Endothelial cell of umbilical vein (primary cell): Measurements from ENCODE around the gene TMTC4. TPM values are rescaled to one million over a fixed set of nuclear protein-coding genes. Genes with fewer than 3 reads are reported as not detected.

Source experiments
- BruUV-seq: library from RNA; stranded (reverse); fragments of 400-500 nt; replicated peaks from 2 replicates; lab custom pipeline; 2021; lab: Mats Ljungman, UMichigan
- CTCF ChIA-PET: fragments of 300-600, 350-600 bp; sonication (Branson Sonifier 250); formaldehyde crosslinking; loops from one replicate; lab custom pipeline; 2021; ENCODE audit warnings: antibody characterized with exemption, inconsistent platforms; lab: Charles Lee
- POLR2A ChIA-PET: fragments of 300-600, 350-600 bp; sonication (Branson Sonifier 250); formaldehyde crosslinking; loops from one replicate; lab custom pipeline; 2021; ENCODE audit warnings: antibody characterized with exemption, inconsistent platforms; lab: Charles Lee
- DNase-seq: peaks from one replicate; pipeline ENCODE4 v3.0.0-alpha.2; 2011; ENCODE audit warnings: low read depth, low spot score
- FAIRE-seq: peaks from 2 replicates; lab custom pipeline; 2011; peaks lifted over from hg19 to GRCh38; lab: Jason Lieb, UNC
- H2AFZ ChIP-seq: 2 replicates; pipeline ENCODE4 v1.6.0; 2012; ENCODE audit warnings: low read depth, low read length, control low read depth, inconsistent platforms
- H3K27ac ChIP-seq: 2 replicates; pipeline ENCODE4 v1.5.1; 2011; ENCODE audit warnings: low read depth, mild to moderate bottlenecking, control low read depth, low read length, moderate library complexity; ENCODE audit not compliant: insufficient read depth
- H3K27me3 ChIP-seq, 2 experiments: 2 replicates each; pipeline versions ENCODE4 v1.6.0 to v1.6.1; 2011; ENCODE audit warnings: low read length in 2 of 2, mixed read lengths in 1 of 2; ENCODE audit not compliant: control insufficient read depth in 2 of 2, insufficient read depth in 2 of 2
- H3K36me3 ChIP-seq, 2 experiments: 2 replicates in 1 of 2; 3 replicates in 1 of 2; pipeline ENCODE4 v1.5.1; 2011; ENCODE audit warnings: low read length in 2 of 2, mild to moderate bottlenecking in 1 of 2, moderate library complexity in 1 of 2; ENCODE audit not compliant: control insufficient read depth in 2 of 2, insufficient read depth in 2 of 2; ENCODE audit errors: extremely low read depth in 1 of 2
- H3K4me1 ChIP-seq: 3 replicates; pipeline ENCODE4 v1.5.1; 2011; ENCODE audit warnings: mild to moderate bottlenecking, low read length; ENCODE audit not compliant: control insufficient read depth, insufficient read depth; ENCODE audit errors: extremely low read depth
- H3K4me2 ChIP-seq: 2 replicates; pipeline ENCODE4 v1.6.1; 2011; ENCODE audit warnings: low read length, control low read depth, mixed read lengths; ENCODE audit not compliant: insufficient read depth
- H3K4me3 ChIP-seq, 3 experiments: fragments of 200-600 bp in 1 of 3; sonication (generic), shearing (Covaris generic) in 1 of 3; replicated peaks in 1 of 3; 2 replicates each; pipeline ENCODE4 v1.5.1; 2011 to 2016; ENCODE audit warnings: control low read depth in 3 of 3, low read length in 3 of 3, mild to moderate bottlenecking in 2 of 3, inconsistent platforms in 1 of 3, low read depth in 1 of 3, moderate library complexity in 1 of 3; ENCODE audit not compliant: insufficient read depth in 1 of 3
- H3K79me2 ChIP-seq: 2 replicates; pipeline ENCODE4 v1.6.0; 2012; ENCODE audit warnings: low read length, inconsistent platforms; ENCODE audit not compliant: control insufficient read depth, insufficient read depth
- H3K9ac ChIP-seq: replicated peaks from 2 replicates; pipeline ENCODE3; 2011; ENCODE audit warnings: low read length, control low read depth; ENCODE audit not compliant: insufficient read depth; ENCODE audit errors: extremely low read depth
- H3K9me1 ChIP-seq: replicated peaks from 3 replicates; pipeline ENCODE4 v1.6.0; 2011; ENCODE audit warnings: mild to moderate bottlenecking, low read length; ENCODE audit not compliant: control insufficient read depth, insufficient read depth; ENCODE audit errors: extremely low read depth
- H3K9me3 ChIP-seq: replicated peaks from 2 replicates; pipeline ENCODE4 v1.5.1; 2012; ENCODE audit warnings: low read length, inconsistent platforms; ENCODE audit not compliant: control insufficient read depth, insufficient read depth
- H4K20me1 ChIP-seq: replicated peaks from 2 replicates; pipeline ENCODE3; 2011; ENCODE audit warnings: mild to moderate bottlenecking, low read length; ENCODE audit not compliant: control insufficient read depth, insufficient read depth; ENCODE audit errors: extremely low read depth
- EZH2 ChIP-seq: IDR thresholded peaks from 2 replicates; pipeline ENCODE4 v1.6.1; 2012; ENCODE audit warnings: borderline replicate concordance, low read depth, mild to moderate bottlenecking, moderate library complexity, low read length, inconsistent platforms; ENCODE audit not compliant: severe bottlenecking
- FOS ChIP-seq: IDR thresholded peaks from 2 replicates; pipeline ENCODE4 v1.6.1; 2011; ENCODE audit warnings: mild to moderate bottlenecking, low read length, moderate library complexity, borderline replicate concordance; ENCODE audit not compliant: insufficient read depth
- GATA2 ChIP-seq: IDR thresholded peaks from 2 replicates; pipeline ENCODE4 v1.7.0; 2011; ENCODE audit warnings: low read depth, mild to moderate bottlenecking, moderate library complexity, mixed read lengths, low read length; ENCODE audit not compliant: insufficient read length, insufficient read depth
- JUN ChIP-seq: IDR thresholded peaks from 2 replicates; pipeline ENCODE4 v1.6.1; 2011; ENCODE audit warnings: borderline replicate concordance, low read depth; ENCODE audit not compliant: insufficient read length, insufficient read depth
- MYC ChIP-seq: IDR thresholded peaks from one replicate; pipeline ENCODE4 v1.6.1; 2011; ENCODE audit warnings: mild to moderate bottlenecking, low read depth, low read length
- POLR2A ChIP-seq: IDR thresholded peaks from 2 replicates; pipeline ENCODE4 v1.6.1; 2012; ENCODE audit warnings: low read depth, mild to moderate bottlenecking, control low read depth, low read length
- POLR2AphosphoS5 ChIP-seq: IDR thresholded peaks from 2 replicates; pipeline ENCODE4 v1.6.1; 2012; ENCODE audit warnings: low read depth, mild to moderate bottlenecking, control low read depth, low read length, moderate library complexity; ENCODE audit not compliant: insufficient read depth
- dilution Hi-C: fragments of 300-500 bp; cut with MboI; formaldehyde crosslinking; loops from one replicate; pipeline ENCODE4 v1.15.0; 2019; ENCODE audit warnings: low sequenced_read_pairs; ENCODE audit not compliant: extremely low pct_ligation_motif_present
- intact Hi-C: fragments of 100-400 bp; cut with micrococcal nuclease; formaldehyde crosslinking; loops from one replicate; pipeline ENCODE4 v1.10.0; 2022
- polyA plus RNA-seq, 4 experiments: library from polyadenylated mRNA; depleted of rRNA in 3 of 4; stranded (reverse) in 3 of 4; unstranded in 1 of 4; fragments of >200 nt; gene quantifications; 2 replicates each; pipeline versions ENCODE4 v1.2.1 to v1.2.3, GENCODE V29; 2011 to 2012; ENCODE audit warnings: missing spikeins in 1 of 4
- total RNA-seq: library from RNA; stranded (reverse); gene quantifications from 2 replicates; pipeline ENCODE4 v1.2.3, GENCODE V29; 2021
- TF ChIP-seq, protein P1 (sequence below), 2 donors: IDR thresholded peaks; 1 replicate in 1 of 2; 2 replicates in 1 of 2; pipeline ENCODE4 v1.5.1; 2011; ENCODE audit warnings: low read length in 2 of 2, mild to moderate bottlenecking in 2 of 2, moderate library complexity in 2 of 2, control low read depth in 1 of 2, inconsistent platforms in 1 of 2, low read depth in 1 of 2; ENCODE audit not compliant: insufficient read depth in 1 of 2; ENCODE audit errors: extremely low read depth in 1 of 2
- TF ChIP-seq, protein P2 (sequence below): IDR thresholded peaks from 2 replicates; pipeline ENCODE4 v1.6.1; 2011; ENCODE audit not compliant: insufficient read depth, insufficient read length

The TMTC4 gene
- total and polyA plus RNA-seq, 2 donors (not counting 3 experiments of a cell fraction or from before 2014, with no cell fraction given) = 24.6 to 31.9 TPM

DNA sequence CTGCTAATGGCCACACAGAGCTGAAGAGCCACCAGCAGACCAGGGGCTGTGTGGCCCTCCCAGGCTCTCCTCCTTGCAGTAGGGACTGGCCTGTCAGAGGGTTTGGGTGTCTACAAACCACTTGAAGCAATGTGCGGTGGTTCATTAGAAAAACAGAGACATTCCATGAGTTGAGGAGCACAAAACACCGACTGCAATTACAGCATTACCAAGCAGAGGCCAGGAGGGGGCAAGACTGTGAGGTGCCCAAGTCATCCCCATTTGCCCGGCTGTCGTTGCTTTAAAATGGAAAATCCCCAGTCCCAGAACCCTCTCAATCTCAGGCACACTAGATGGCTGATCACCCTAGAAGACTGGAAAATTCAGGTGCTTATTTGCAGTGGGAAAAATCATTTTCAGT is 15.0 kb downstream of the TMTC4 start:
- no peak overlapping the region for H3K9ac ChIP-seq
- no peaks in the 10 kb centered on the region for H3K9me3 ChIP-seq
- H3K9me1 ChIP-seq = no peaks in the 10 kb centered on the region
- H2AFZ ChIP-seq = no peak overlapping the region
- TF ChIP-seq GATA2 = no peak
- TF ChIP-seq, protein P1, sequence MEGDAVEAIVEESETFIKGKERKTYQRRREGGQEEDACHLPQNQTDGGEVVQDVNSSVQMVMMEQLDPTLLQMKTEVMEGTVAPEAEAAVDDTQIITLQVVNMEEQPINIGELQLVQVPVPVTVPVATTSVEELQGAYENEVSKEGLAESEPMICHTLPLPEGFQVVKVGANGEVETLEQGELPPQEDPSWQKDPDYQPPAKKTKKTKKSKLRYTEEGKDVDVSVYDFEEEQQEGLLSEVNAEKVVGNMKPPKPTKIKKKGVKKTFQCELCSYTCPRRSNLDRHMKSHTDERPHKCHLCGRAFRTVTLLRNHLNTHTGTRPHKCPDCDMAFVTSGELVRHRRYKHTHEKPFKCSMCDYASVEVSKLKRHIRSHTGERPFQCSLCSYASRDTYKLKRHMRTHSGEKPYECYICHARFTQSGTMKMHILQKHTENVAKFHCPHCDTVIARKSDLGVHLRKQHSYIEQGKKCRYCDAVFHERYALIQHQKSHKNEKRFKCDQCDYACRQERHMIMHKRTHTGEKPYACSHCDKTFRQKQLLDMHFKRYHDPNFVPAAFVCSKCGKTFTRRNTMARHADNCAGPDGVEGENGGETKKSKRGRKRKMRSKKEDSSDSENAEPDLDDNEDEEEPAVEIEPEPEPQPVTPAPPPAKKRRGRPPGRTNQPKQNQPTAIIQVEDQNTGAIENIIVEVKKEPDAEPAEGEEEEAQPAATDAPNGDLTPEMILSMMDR (IDR thresholded peaks at IDR 0.05; ENCODE audit: extremely low read depth in 1 of 2, insufficient read depth in 1 of 2, low read depth in 1 of 2, low read length in 2 of 2) = no peak
- TF ChIP-seq JUN = no peak
- no peak for TF ChIP-seq FOS
- no peak for TF ChIP-seq MYC
- TF ChIP-seq POLR2AphosphoS5 = no peak
- TF ChIP-seq POLR2A = no peak
- no peak for TF ChIP-seq EZH2
- TF ChIP-seq, protein P2, sequence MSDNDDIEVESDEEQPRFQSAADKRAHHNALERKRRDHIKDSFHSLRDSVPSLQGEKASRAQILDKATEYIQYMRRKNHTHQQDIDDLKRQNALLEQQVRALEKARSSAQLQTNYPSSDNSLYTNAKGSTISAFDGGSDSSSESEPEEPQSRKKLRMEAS = no peak
- no peaks in the 10 kb centered on the region for H3K79me2 ChIP-seq
- BruUV-seq = no TSS peak
- no peak overlapping the region for H3K4me3 ChIP-seq
- CTCF ChIA-PET = interaction anchor here (0.9 kb wide), 2 partner anchors 27 to 57 kb away, joined by 3 to 4 read pairs; no protein-coding TSS in a partner anchor
- H3K4me2 ChIP-seq = no peak overlapping the region
- no peaks in the 10 kb centered on the region for H3K27me3 ChIP-seq
- intact Hi-C loops = no loop called here
- peaks cover 5% of the 10 kb centered on the region for H3K4me1 ChIP-seq
- no peak for DNase-seq
- peaks cover 16 to 29% of the 10 kb centered on the region in 2 experiments for H3K36me3 ChIP-seq
- POLR2A ChIA-PET = no interaction called here
- no peak overlapping the region for H3K27ac ChIP-seq
- H4K20me1 ChIP-seq = no peaks in the 10 kb centered on the region
- FAIRE-seq = no peak
- dilution Hi-C loops = no loop called here
